ENCODE measurements around the gene NBAS.

DNA sequence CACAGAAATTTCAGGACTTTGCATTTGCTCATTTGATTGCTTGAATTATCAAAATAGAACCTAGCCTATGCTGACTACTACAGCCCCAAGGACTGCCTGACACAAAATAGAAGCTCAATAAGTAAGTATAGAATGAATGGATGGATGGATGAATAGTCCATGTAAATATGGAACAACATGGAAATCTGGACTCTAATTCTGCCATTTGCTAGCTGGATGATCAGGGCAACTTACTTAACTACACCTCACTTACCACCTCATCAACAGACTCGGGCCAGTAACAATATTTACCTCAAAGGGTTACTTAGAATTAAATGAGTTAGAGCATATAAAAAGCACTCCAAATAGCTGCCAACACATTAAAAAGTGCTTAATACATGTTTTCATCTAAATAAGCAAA is 50.6 kb downstream of the NBAS start:
- TF ChIP-seq POLR2AphosphoS5 (IDR thresholded peaks at IDR 0.05; ENCODE audit: insufficient read depth, low read depth, low read length) (no peak), JUN (IDR thresholded peaks at IDR 0.05; ENCODE audit: borderline replicate concordance, insufficient read depth, insufficient read length, low read depth) (no peak), POLR2A (IDR thresholded peaks at IDR 0.05; ENCODE audit: low read depth, low read length) (no peak), EZH2 (IDR thresholded peaks at IDR 0.05; ENCODE audit: borderline replicate concordance, low read depth, low read length, severe bottlenecking) (no peak), MYC (IDR thresholded peaks at IDR 0.05; ENCODE audit: low read depth, low read length) (no peak)
- TF ChIP-seq, protein P1, sequence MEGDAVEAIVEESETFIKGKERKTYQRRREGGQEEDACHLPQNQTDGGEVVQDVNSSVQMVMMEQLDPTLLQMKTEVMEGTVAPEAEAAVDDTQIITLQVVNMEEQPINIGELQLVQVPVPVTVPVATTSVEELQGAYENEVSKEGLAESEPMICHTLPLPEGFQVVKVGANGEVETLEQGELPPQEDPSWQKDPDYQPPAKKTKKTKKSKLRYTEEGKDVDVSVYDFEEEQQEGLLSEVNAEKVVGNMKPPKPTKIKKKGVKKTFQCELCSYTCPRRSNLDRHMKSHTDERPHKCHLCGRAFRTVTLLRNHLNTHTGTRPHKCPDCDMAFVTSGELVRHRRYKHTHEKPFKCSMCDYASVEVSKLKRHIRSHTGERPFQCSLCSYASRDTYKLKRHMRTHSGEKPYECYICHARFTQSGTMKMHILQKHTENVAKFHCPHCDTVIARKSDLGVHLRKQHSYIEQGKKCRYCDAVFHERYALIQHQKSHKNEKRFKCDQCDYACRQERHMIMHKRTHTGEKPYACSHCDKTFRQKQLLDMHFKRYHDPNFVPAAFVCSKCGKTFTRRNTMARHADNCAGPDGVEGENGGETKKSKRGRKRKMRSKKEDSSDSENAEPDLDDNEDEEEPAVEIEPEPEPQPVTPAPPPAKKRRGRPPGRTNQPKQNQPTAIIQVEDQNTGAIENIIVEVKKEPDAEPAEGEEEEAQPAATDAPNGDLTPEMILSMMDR (IDR thresholded peaks at IDR 0.05; ENCODE audit: extremely low read depth in 1 of 2, insufficient read depth in 1 of 2, low read depth in 1 of 2, low read length in 2 of 2) = no peak

Data from endothelial cell of umbilical vein (primary cell).